ENCODE results near the gene HEPACAM. TPM values are rescaled to one million over a fixed set of nuclear protein-coding genes. Genes with fewer than 3 reads are reported as not detected.

Gene HEPACAM
- total RNA-seq, 1 experiment from 2014 or later: 0.11 TPM

DNA sequence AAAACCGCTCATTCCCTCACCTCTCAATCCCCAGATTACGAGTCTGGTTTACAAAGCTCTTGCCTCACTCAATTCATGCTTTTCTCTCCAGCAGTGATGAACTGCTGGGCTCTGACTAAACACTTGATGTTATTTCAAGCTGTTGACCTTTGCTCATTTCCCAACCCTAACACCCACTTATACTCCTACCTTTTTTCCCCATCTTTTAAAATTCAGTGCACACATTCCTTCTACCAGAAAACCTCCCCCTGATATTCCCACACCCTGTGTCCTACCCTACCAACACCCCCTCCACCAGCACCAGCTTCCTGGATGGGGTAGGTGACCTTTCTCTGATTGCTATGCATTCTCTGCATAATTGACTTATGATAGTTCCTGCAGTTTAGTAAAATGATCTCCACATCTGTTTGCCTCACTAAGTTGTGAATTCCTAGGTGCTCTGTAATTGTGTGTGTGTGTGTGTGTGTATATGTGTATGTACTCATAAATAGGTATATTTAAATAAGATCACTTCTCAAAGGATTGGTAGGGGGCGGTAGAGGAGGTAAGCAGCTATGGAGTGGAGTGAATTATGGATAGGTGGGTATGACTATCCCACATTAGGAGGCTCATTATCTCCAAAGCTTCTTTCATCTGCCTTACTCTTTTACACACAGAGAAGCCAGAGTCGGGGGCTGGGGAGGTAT is 842 bp downstream of the HEPACAM start:
- no TSS peak for BruUV-seq (replicated peaks)
- Histone ChIP-seq H3K36me3 (ENCODE audit: low read depth, low read length) (no peaks in the 10 kb centered on the region), H3K9me3 (ENCODE audit: low read length) (no peaks in the 10 kb centered on the region), H3K9ac (ENCODE audit: low read length) (no peak overlapping the region), H4K20me1 (ENCODE audit: low read length) (no peaks in the 10 kb centered on the region), H3K4me2 (ENCODE audit: low read length) (no peak overlapping the region), H2AFZ (ENCODE audit: low read length) (no peak overlapping the region), H3F3A (ENCODE audit: low read length, unreplicated experiment) (no peaks in the 10 kb centered on the region), H3K4me1 (ENCODE audit: insufficient read depth, low read length) (peaks cover 7% of the 10 kb centered on the region; the same call in 1 of the 2 replicates), H3K4me3 (ENCODE audit: low read length) (no peak overlapping the region), H3K27me3 (ENCODE audit: low read length) (no peaks in the 10 kb centered on the region), H3K9me2 (replicated peaks; ENCODE audit: low read length) (no peaks in the 10 kb centered on the region), H3K79me2 (ENCODE audit: low read length) (no peaks in the 10 kb centered on the region), H3K27ac (ENCODE audit: low read length) (no peak overlapping the region)
- POLR2A ChIA-PET (ENCODE audit: unreplicated experiment): no interaction called here
- CTCF ChIA-PET: interaction anchor here (3.1 kb wide), 1 partner anchor 59 kb away, joined by 8 read pairs; no protein-coding TSS in a partner anchor
- peak; percentile 35 for DNase-seq
- ATAC-seq: peak; percentile 22; the same call in 1 of the 2 replicates
- TF ChIP-seq, protein P1, sequence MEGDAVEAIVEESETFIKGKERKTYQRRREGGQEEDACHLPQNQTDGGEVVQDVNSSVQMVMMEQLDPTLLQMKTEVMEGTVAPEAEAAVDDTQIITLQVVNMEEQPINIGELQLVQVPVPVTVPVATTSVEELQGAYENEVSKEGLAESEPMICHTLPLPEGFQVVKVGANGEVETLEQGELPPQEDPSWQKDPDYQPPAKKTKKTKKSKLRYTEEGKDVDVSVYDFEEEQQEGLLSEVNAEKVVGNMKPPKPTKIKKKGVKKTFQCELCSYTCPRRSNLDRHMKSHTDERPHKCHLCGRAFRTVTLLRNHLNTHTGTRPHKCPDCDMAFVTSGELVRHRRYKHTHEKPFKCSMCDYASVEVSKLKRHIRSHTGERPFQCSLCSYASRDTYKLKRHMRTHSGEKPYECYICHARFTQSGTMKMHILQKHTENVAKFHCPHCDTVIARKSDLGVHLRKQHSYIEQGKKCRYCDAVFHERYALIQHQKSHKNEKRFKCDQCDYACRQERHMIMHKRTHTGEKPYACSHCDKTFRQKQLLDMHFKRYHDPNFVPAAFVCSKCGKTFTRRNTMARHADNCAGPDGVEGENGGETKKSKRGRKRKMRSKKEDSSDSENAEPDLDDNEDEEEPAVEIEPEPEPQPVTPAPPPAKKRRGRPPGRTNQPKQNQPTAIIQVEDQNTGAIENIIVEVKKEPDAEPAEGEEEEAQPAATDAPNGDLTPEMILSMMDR (conservative IDR thresholded peaks at IDR 0.05; ENCODE audit: low read depth, low read length): peak; percentile 42
- TF ChIP-seq EZH2 (IDR thresholded peaks at IDR 0.05; ENCODE audit: low read length, unreplicated experiment): no peak
- intact Hi-C loops (cut with micrococcal nuclease): no loop called here

DNA sequence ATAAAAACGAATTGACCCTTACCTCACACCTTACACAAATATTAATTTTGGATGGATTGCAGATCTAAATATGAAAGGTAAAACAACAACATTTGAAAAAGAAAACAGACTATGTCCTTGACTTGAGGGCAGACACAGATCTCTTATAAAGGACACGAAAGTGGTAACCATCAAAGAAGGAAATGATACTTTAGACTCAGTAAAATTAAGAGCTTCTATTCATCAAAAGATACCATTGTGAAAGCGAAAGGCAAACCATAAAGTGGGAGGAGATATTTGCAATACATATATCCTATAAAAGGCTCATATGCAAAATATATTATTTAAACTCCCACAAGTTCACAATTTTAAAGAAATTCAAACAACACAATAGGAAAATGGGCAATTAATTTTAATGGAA is 5.0 kb downstream of the HEPACAM start:
- CTCF ChIA-PET: interaction anchor here (0.5 kb wide), 1 partner anchor 11 kb away, joined by 13 read pairs; no protein-coding TSS in a partner anchor
- Histone ChIP-seq H2AFZ (ENCODE audit: low read length) (no peak overlapping the region), H3K4me1 (ENCODE audit: insufficient read depth, low read length) (peaks cover 7% of the 10 kb centered on the region; the same call in 1 of the 2 replicates), H3F3A (ENCODE audit: low read length, unreplicated experiment) (no peaks in the 10 kb centered on the region), H3K9ac (ENCODE audit: low read length) (no peak overlapping the region), H3K27ac (ENCODE audit: low read length) (no peak overlapping the region), H3K36me3 (ENCODE audit: low read depth, low read length) (no peaks in the 10 kb centered on the region), H3K9me2 (replicated peaks; ENCODE audit: low read length) (no peaks in the 10 kb centered on the region), H3K27me3 (ENCODE audit: low read length) (no peaks in the 10 kb centered on the region), H3K9me3 (ENCODE audit: low read length) (no peaks in the 10 kb centered on the region), H3K4me3 (ENCODE audit: low read length) (no peak overlapping the region), H3K79me2 (ENCODE audit: low read length) (no peaks in the 10 kb centered on the region), H4K20me1 (ENCODE audit: low read length) (no peaks in the 10 kb centered on the region), H3K4me2 (ENCODE audit: low read length) (no peak overlapping the region)
- intact Hi-C loops (cut with micrococcal nuclease): no loop called here
- TF ChIP-seq, protein P1 (conservative IDR thresholded peaks at IDR 0.05; ENCODE audit: low read depth, low read length): no peak
- TF ChIP-seq EZH2phosphoT487 (IDR thresholded peaks at IDR 0.05; ENCODE audit: borderline replicate concordance, low read length) (no peak), EZH2 (IDR thresholded peaks at IDR 0.05; ENCODE audit: low read length, unreplicated experiment) (no peak)
- POLR2A ChIA-PET (ENCODE audit: unreplicated experiment): no interaction called here
- no peak for DNase-seq
- ATAC-seq: no peak
- no TSS peak for BruUV-seq (replicated peaks)

DNA sequence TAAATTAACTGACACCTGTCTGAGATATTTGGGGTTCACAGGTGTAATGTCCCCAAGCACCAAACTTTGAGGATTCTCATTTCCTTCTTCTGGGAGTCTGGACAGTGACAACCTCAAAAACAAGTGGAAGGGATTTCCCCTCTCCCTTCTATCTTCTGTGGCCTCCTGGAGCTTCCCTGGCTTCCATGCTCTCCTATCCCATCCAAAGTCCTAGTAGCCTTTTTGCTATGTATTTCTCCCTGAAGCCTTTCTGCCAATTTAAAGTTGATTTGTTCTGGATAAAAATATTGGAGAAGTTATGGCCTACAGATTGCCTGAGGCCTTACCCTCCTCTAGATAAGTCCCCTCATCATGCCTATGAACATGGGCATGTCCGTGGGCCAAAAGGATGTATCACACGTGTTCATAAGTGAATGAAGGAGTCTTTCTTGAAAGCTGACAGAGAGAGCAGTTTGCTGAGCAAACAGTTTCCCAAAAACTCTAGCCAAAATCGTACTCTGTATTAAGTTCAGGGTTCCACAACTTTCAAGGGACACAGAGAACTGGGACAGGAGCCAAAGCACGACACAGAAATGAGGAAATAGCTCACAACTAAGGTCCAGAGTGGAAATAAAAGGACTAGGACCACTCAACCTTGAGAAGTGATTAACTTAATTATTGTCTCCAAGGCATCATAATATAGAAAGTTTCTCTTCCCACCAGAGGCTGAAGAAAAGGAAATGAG is 6.7 kb downstream of the HEPACAM start:
- Histone ChIP-seq H3K36me3 (ENCODE audit: low read depth, low read length) (no peaks in the 10 kb centered on the region), H2AFZ (ENCODE audit: low read length) (no peak overlapping the region), H3K9me3 (ENCODE audit: low read length) (no peaks in the 10 kb centered on the region), H3K27ac (ENCODE audit: low read length) (no peak overlapping the region), H3K4me3 (ENCODE audit: low read length) (no peak overlapping the region), H3K27me3 (ENCODE audit: low read length) (no peaks in the 10 kb centered on the region), H3K4me1 (ENCODE audit: insufficient read depth, low read length) (no peaks in the 10 kb centered on the region), H3K79me2 (ENCODE audit: low read length) (no peaks in the 10 kb centered on the region), H3F3A (ENCODE audit: low read length, unreplicated experiment) (no peaks in the 10 kb centered on the region), H3K9ac (ENCODE audit: low read length) (no peak overlapping the region), H3K9me2 (replicated peaks; ENCODE audit: low read length) (no peaks in the 10 kb centered on the region), H3K4me2 (ENCODE audit: low read length) (no peak overlapping the region), H4K20me1 (ENCODE audit: low read length) (no peaks in the 10 kb centered on the region)
- DNase-seq (no peak), ATAC-seq (no peak)
- intact Hi-C loops (cut with micrococcal nuclease): no loop called here
- ChIA-PET POLR2A (ENCODE audit: unreplicated experiment) (no interaction called here), CTCF (no interaction called here)
- TF ChIP-seq, protein P1 (conservative IDR thresholded peaks at IDR 0.05; ENCODE audit: low read depth, low read length): no peak
- no peak for TF ChIP-seq EZH2phosphoT487 (IDR thresholded peaks at IDR 0.05; ENCODE audit: borderline replicate concordance, low read length)
- TF ChIP-seq EZH2 (IDR thresholded peaks at IDR 0.05; ENCODE audit: low read length, unreplicated experiment): no peak
- no TSS peak for BruUV-seq (replicated peaks)

Measured in PC-3 (cell line).